HG03460 (cell line): Measurements from ENCODE around the gene MRGPRF.
"Not testable (repeated sequence)": the region's sequence is repeated elsewhere in the genome, so short reads cannot be mapped to it uniquely, and the experiment has no call there.

Experiments
- ATAC-seq: cut with Tn5 transposase; IDR thresholded peaks from one replicate; pipeline ENCODE4 v1.9.1; 2021; ENCODE audit not compliant: unreplicated experiment

Gene MRGPRF

GRCh38 chr11:69003301-69003865 is 9.7 kb downstream of the MRGPRF start:
- ATAC-seq, result no peak

GRCh38 chr11:69002570-69003231 is 10.3 kb downstream of the MRGPRF start:
- ATAC-seq, result no peak

- ATAC-seq, result no peak
Observed at GRCh38 chr11:69002110-69002569, 10.9 kb downstream of the MRGPRF start.

GRCh38 chr11:69001243-69002081 is 11.6 kb downstream of the MRGPRF start:
- no peak for ATAC-seq

- ATAC-seq, result no peak
Observed at GRCh38 chr11:69000831-69001242, 12.2 kb downstream of the MRGPRF start.

- no peak for ATAC-seq
Observed at GRCh38 chr11:69000391-69000790, 12.7 kb downstream of the MRGPRF start.

GRCh38 chr11:68999748-69000355 is 13.2 kb downstream of the MRGPRF start:
- not testable (repeated sequence) for ATAC-seq

- no peak for ATAC-seq
Observed at GRCh38 chr11:68999093-68999747, 13.8 kb downstream of the MRGPRF start.

GRCh38 chr11:68998390-68998911 is 14.6 kb downstream of the MRGPRF start:
- no peak for ATAC-seq

GRCh38 chr11:68997995-68998348 is 15.1 kb downstream of the MRGPRF start:
- ATAC-seq, result no peak

GRCh38 chr11:68997124-68997994 is 15.7 kb downstream of the MRGPRF start:
- no peak for ATAC-seq

- no peak for ATAC-seq
Observed at GRCh38 chr11:68996376-68997123, 16.5 kb downstream of the MRGPRF start.

- ATAC-seq, result no peak
Observed at GRCh38 chr11:68994894-68995285, 18.2 kb downstream of the MRGPRF start.

- no peak for ATAC-seq
Observed at GRCh38 chr11:68994161-68994893, 18.7 kb downstream of the MRGPRF start.

GRCh38 chr11:68993546-68993945 is 19.5 kb downstream of the MRGPRF start:
- ATAC-seq, result no peak

- no peak for ATAC-seq
Observed at GRCh38 chr11:68992743-68993255, 20.2 kb downstream of the MRGPRF start.

GRCh38 chr11:68990995-68991780 is 21.9 kb downstream of the MRGPRF start:
- no peak for ATAC-seq
